ENCODE data around the gene TMEM63B. TPM values are rescaled to one million over a fixed set of nuclear protein-coding genes. Genes with fewer than 3 reads are reported as not detected.
A peak's percentile ranks its signal among the peaks of the same experiment; 100 is the strongest.
"Not testable (repeated sequence)": the region's sequence is repeated elsewhere in the genome, so short reads cannot be mapped to it uniquely, and the experiment has no call there.

TMEM63B gene
- total and polyA plus RNA-seq, 9 of the 15 experiments (the other 6 are each of a cell fraction or from before 2014, with no cell fraction given): 0.14 to 39.4 (median 14.4) TPM

- FAIRE-seq; CTCF ChIA-PET (ENCODE audit: low intra/inter-chr PET ratio); BruUV-seq (replicated peaks); H3K9me1 ChIP-seq (ENCODE audit: control insufficient read depth, insufficient read depth, low read length); H2AFZ ChIP-seq (ENCODE audit: low read depth, low read length); H3K79me2 ChIP-seq (ENCODE audit: control insufficient read depth, insufficient read depth, low read length); H3K4me2 ChIP-seq (ENCODE audit: insufficient read depth, low read length); H4K20me1 ChIP-seq (replicated peaks; ENCODE audit: control insufficient read depth, insufficient read depth, low read length); H3K9me3 ChIP-seq (replicated peaks; ENCODE audit: control insufficient read depth, insufficient read depth, low read depth, low read length); DNase-seq (ENCODE audit: extremely low read depth in 1 of 4, low spot score in 3 of 4); H3K4me3 ChIP-seq; in situ Hi-C loops (cut with MboI); intact Hi-C loops (cut with micrococcal nuclease); H3K27ac ChIP-seq (ENCODE audit: extremely low read depth, low read depth, low read length); H3K36me3 ChIP-seq (ENCODE audit: control insufficient read depth, insufficient read depth, low read length); H3K9ac ChIP-seq (ENCODE audit: insufficient read depth in 1 of 2, low read depth in 2 of 2, low read length in 2 of 2); ATAC-seq: not testable (repeated sequence)
- 0 out of 2 replicates have a peak, but pooled peaks have one; percentile 21 for TF ChIP-seq ADNP (tag; IDR thresholded peaks at IDR 0.05)
- peaks cover 2 to 11% of the 10 kb centered on the region in 2 experiments; a peak in 2 of 5 replicates for H3K27me3 ChIP-seq (ENCODE audit: control insufficient read depth in 2 of 2, insufficient read depth in 2 of 2, low read length in 2 of 2)
- POLR2A ChIA-PET: interaction anchor here (0.6 kb wide), 1 partner anchor 116 kb away, joined by 3 read pairs; no protein-coding TSS in a partner anchor
- H3K4me1 ChIP-seq (replicated peaks in 1 of 2; ENCODE audit: control insufficient read depth in 2 of 2, insufficient read depth in 2 of 2, low read length in 2 of 2): peaks cover 10 to 16% of the 10 kb centered on the region in 2 experiments; a peak in 3 of 5 replicates
These were observed 54.4 kb downstream of the TMEM63B start for GRCh38 chr6:44181784-44182183.

DNA sequence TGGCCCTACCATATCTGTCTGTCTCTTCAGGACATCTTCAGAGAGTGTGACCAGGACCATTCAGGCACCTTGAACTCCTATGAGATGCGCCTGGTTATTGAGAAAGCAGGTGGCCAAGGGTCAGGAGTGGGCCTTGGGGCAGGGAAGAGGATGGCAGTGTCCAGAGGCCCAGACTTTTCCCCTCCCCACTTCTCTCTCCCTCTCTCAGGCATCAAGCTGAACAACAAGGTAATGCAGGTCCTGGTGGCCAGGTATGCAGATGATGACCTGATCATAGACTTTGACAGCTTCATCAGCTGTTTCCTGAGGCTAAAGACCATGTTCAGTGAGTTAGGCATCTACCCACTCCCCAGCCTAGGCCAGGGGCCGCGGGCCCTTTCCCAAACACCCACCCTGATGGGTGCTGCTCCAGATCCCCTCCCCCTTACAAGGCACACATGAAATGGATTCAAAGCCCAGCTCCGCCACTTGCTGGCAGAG, 55.6 kb downstream of the TMEM63B start:
- no peak for FAIRE-seq
- ChIA-PET CTCF (ENCODE audit: low intra/inter-chr PET ratio) (no interaction called here), POLR2A (interaction anchor here (1.1 kb wide), 1 partner anchor 42 kb away, joined by 4 read pairs; no protein-coding TSS in a partner anchor)
- Histone ChIP-seq H3K4me1 (replicated peaks in 1 of 2; ENCODE audit: control insufficient read depth in 2 of 2, insufficient read depth in 2 of 2, low read length in 2 of 2) (peaks cover 10 to 11% of the 10 kb centered on the region in 2 experiments; a peak in 2 of 5 replicates), H3K9me3 (replicated peaks; ENCODE audit: control insufficient read depth, insufficient read depth, low read depth, low read length) (no peaks in the 10 kb centered on the region), H4K20me1 (replicated peaks; ENCODE audit: control insufficient read depth, insufficient read depth, low read length) (no peaks in the 10 kb centered on the region), H3K27ac (ENCODE audit: extremely low read depth, low read depth, low read length) (no peak overlapping the region), H3K36me3 (ENCODE audit: control insufficient read depth, insufficient read depth, low read length) (no peaks in the 10 kb centered on the region), H3K27me3 (ENCODE audit: control insufficient read depth in 2 of 2, insufficient read depth in 2 of 2, low read length in 2 of 2) (no peaks in the 10 kb centered on the region), H3K79me2 (ENCODE audit: control insufficient read depth, insufficient read depth, low read length) (no peaks in the 10 kb centered on the region), H3K4me3 (no peak overlapping the region), H3K4me2 (ENCODE audit: insufficient read depth, low read length) (no peak overlapping the region), H3K9ac (ENCODE audit: insufficient read depth in 1 of 2, low read depth in 2 of 2, low read length in 2 of 2) (no peak overlapping the region), H2AFZ (ENCODE audit: low read depth, low read length) (no peak overlapping the region), H3K9me1 (ENCODE audit: control insufficient read depth, insufficient read depth, low read length) (no peaks in the 10 kb centered on the region)
- no peak for ATAC-seq
- 46% methylated on average over 4 of the region's 4 CpGs for WGBS (ENCODE audit: insufficient coverage, low coverage, missing lambda C conversion rate)
- intact Hi-C loops (cut with micrococcal nuclease) (no loop called here), in situ Hi-C loops (cut with MboI) (no loop called here)
- no peak for DNase-seq (ENCODE audit: extremely low read depth in 1 of 4, low spot score in 3 of 4)
- BruUV-seq (replicated peaks): no TSS peak
- TF ChIP-seq SRSF3 (IDR thresholded peaks at IDR 0.05; ENCODE audit: insufficient read depth, low read length) (no peak), RBM39 (optimal IDR thresholded peaks at IDR 0.05; ENCODE audit: low read depth, low read length) (no peak), ZNF280A (IDR thresholded peaks at IDR 0.05; ENCODE audit: low read depth, partially characterized antibody) (no peak), RBM15 (IDR thresholded peaks at IDR 0.05; ENCODE audit: insufficient read depth, low read length) (no peak), ZNF518B (CRISPR knock-in tag; IDR thresholded peaks at IDR 0.05) (no peak), E2F5 (CRISPR knock-in tag; IDR thresholded peaks at IDR 0.05) (no peak), ZBTB8A (IDR thresholded peaks at IDR 0.05; ENCODE audit: partially characterized antibody) (no peak)
